ENCODE measurements around the gene TANC2.

The TANC2 gene

DNA sequence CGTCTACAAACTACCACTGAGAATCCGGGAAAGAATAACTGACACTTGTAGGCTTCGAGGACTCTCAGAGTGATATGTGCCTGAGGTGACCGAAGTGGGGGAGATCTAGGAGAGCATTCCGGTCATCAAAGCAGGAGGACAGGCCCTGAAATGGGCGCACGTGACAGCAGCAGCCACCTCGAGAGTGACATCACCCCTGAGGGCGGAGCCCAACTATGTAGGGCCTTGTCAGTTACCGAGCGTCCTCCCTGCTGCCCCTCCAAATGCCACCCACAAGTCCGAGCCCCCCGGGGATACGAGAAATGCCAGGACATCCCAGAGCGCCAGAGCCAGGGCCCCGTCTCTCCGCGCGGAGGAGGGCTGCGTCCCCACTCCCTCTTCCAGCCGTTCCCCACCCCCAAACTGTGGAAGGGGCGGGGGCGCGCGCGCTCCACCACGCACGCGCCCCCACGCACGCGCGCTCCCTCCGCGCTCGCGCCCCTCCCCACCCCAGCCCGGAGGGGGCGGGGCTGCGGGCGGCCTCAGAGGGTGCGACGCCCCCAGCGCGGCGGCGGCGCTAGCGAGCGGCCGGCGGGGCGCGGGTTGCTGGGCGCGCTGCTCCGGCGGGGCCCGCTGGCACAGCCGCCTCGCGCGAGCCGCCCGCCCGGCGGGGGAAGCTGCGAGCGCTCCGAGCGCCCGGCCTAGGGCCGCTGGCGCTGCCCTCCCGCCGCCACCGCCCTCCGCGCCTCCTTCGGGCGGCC, at the start of gene TANC2:
Gene TANC2, plus strand, starts transcription at position 550 of the 740 bp plus-strand sequence. CDS start 43,325 bp downstream, outside the sequence.
- DNase-seq (ENCODE audit: low spot score) = peak; percentile 90

DNA sequence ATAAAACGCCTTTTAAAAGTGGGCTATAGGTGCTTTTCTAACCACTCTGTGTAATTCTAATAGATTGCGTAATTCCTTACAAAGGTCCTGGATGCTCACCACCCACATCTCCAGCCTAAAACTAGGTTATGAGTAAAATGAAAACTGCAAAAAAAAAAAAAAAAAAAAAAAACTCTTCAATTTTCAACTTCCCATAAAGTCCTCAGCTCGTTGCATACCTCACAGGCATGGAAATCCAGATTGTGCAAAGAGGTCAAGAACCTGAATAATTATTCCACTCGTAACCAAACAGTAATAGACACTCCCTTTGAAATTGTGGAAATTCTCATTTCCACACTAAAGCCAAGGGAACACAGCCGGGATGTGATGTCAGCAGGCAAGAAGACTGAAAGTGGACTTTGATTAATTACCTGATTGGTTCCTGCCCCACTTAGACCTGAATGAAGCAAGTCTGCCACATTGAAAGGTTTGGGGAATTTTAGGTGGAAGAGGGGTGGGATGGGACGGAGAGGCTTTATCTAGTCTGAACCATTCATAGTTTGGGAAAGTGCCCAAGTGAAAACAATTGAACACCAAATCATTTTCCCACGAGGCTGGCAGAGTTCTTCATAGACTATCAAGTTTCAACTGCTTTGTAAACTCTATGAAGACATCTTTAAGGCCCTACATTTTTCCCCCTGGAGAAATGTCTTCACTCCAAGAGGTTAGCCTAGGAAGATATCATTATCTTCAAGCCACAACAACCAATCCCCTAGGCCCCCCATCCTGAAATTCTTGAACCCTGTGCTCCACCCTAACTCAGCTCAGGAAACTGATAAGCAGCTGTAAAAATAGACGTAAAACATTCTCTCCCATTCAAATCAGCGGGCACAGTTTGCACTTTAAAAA, 49.1 kb upstream of the TANC2 start:
- DNase-seq (ENCODE audit: low spot score) = no peak

DNA sequence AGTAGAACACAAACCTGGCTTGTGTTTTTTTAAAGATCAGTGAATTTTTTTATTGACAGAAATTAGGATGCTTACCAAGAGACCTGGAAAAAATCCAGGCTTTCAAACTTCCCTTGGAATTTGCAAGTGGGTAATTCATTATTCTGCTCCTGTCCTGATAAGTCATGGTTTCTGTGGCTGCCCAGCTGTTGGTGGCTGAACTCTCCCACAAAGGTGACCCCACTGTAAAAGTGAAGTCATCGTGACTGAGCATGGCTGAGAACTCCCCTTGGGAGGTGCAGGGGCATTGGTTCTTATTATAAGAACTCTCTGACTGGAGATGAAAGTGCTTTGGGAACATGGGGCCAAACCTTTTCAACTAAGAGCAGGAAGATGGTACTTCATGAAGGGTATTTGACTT, 46.6 kb upstream of the TANC2 start:
- DNase-seq (ENCODE audit: low spot score) = no peak

DNA sequence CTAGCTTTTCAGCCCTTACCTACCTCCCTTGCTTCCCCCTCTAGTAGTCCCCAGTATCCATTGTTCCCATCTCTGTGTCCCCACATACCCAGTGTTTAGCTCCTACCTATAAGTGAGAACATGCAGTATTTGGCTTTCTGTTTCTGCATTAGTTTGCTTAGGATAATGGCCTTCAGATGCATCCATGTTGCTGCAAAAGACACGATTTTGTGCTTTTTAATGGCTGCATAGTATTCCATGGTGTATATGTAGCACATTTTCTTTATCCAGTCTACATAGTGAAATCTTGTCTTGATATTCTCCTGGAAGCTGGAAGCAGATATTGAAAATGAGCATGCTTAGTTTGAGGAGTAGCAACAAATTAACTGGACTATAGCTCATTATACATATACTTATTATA, 45.7 kb upstream of the TANC2 start:
- no peak for DNase-seq (ENCODE audit: low spot score)

DNA sequence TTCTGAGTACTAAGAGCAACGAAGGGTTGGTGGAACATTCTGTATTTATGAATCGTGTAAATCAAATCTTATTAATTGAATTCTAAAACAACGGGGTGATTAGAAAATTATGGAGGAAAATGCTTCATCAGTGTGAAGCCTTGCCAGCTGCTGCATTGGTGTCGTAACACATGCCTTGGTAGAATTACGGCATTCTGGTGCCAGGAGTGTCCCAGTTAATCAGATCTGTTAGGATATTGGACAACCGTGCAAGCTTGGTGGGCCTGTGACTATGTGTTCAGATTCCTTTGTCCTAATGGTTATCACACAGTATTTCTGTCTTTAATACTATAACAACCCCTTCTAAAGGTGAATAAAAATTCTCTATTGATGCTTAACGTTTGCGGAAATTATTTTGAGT, 44.2 kb upstream of the TANC2 start:
- no peak for DNase-seq (ENCODE audit: low spot score)

DNA sequence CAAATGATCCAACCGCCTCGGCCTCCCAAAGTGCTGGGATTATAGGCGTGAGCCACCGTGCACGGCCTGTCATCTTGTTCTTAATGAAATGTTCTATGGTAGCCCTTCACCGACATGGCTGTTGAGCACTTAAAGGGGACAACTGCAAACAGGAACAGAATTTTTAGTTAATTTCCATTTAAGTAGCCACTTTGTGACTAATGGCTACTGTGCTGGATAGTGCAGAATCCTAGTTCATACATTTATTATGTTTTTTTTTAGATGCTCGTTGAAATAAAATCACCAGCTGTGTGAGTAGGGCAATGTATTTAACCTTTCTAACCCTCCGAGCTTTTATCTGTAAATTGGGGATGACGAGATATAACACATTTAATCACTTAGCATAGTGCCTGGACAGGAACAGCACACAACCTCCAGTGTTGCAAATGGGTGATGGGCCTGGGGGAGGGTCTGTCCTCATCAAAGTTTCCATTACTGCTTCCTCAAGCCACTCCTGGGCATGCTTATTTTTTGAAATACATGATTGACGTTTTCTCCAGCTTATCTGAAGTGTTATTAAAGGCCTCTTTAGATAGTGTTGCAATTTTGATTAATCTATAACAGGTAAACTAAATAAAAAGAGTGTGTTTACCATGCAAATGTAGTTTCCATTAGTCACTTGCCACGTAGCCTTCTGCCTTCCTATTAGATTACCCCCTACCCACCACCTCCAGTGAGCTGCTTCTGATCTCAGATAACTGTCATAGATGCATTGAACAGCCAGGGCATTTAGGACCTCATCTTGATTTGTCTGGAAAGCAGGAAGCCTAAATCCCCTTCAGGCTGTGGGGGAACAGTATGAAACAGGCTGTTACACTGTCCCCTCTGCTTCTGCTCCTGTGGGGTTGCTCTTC, 42.5 kb upstream of the TANC2 start:
- DNase-seq (ENCODE audit: low spot score) = no peak

DNA sequence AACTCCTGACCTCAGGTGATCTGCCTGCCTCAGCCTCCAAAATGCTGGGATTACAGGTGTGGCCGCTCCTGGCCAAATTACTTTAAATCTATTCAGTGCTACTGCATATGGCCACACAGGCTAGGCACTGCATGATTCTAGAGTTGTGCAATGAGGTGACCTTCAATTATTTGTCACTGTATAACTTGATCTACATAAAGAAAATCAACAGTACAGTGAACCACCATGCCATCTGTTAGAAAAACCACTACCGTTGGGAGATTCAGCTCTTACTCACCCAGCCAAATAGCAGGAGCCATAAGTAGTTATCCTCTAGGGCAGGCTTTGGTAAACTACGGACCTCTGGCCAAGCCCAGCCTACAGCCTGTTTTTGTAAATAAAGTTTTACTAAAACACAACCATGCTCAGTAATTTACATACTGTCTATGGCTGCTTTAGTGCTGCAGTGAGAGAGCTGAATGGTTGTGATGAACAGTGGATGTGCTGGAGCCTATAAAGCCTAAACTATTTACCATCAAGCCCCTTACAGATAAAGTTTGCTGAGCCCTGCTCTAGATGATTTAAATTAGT, 40.7 kb upstream of the TANC2 start:
- DNase-seq (ENCODE audit: low spot score) = no peak

DNA sequence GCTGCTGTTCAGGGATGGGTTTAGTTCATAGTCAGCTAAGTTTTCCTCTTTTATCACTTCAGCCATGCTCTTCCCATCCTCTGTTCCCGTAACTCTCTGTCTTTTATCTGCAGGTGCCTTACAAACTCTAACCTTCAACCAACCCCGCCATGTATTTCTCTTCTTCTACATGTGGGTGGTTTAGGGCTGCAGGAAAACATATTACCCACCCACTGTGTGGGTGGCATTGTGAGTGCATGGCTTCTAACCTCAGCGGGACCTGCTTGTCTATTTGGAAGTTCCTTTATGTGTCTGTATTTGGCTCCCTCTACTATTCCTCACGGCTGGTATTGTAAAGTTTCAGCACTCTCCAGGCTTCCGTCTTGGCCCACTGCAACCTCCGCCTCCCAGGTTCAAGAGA, 39.0 kb upstream of the TANC2 start:
- DNase-seq (ENCODE audit: low spot score) = no peak

DNA sequence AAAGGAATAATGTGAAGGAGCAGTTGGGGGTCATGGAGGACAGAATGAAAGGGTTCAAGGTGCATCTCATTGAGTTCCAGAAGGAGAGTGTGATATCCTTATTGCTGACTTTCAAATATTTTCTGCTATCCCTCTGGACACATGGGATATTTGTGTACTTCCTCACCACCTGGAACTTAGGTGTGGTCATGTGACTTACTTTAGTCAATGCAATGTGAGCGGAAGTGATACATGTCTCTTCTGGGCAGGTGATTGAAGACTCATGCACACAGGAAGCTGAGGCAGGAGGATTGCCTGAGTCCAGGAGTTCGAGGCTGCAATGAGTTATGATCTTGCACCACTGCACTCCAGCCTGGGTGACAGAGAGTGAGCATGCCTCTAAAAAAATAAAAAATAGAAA, 36.7 kb upstream of the TANC2 start:
- no peak for DNase-seq (ENCODE audit: low spot score)

DNA sequence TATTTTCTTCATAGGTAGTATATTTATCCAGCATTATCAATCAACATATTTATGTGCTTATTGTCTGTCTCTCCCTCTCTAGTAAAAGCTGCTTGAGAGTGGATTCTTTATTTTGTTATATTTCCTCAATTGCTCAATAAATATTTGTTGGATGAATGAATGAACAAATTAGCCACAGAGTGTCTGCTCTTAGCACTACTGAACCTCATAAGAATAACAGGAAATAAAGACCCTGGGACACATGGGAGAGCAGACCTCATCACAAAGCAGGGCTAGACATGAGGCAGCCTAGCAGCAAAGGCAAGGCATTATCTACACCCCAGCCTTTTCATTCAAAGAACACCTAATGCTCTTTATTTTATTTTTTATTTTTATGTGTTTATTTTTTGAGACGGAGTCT, 34.9 kb upstream of the TANC2 start:
- DNase-seq (ENCODE audit: low spot score) = no peak

DNA sequence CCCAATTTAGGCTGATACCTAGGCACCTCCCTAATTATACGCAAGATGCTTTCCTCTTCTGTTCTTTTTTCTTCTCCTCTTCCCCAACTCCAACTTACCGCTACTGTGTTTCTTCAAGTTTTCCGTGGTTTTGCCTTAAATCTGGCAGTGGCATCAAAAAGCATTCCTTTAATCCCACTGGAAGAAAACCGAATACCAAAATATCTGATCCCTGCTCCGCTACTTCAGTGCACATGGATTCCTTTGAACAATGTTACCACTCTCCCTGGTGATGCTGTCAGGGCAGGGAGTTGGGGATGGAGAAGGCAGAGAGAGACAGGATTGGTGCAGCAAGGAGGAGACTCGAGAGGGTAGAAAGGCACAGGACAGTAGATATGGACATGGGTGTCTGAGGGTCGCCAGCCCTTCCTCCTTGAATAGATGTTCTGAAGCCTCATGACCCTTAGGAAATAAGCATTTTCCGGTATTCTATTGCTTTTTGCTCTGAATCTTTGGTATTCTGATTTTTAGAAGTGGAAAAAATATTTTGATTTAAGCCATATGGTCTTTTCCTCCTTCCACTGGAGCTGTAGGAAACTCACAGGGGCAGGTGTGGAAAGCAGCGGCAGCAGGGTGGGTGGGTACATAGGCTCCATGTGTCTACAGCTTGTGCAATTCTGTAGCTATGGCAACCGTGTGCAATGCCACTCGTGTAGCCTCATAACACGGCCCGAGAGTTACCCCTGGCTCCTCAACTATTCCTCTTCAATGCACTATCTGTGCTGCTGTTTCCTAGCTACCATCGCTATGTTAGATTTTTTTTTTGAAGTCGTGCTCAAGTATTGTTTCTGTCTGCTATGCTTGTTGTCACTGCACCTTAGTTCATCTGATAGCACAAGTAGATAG, 32.3 kb upstream of the TANC2 start:
- DNase-seq (ENCODE audit: low spot score) = no peak

DNA sequence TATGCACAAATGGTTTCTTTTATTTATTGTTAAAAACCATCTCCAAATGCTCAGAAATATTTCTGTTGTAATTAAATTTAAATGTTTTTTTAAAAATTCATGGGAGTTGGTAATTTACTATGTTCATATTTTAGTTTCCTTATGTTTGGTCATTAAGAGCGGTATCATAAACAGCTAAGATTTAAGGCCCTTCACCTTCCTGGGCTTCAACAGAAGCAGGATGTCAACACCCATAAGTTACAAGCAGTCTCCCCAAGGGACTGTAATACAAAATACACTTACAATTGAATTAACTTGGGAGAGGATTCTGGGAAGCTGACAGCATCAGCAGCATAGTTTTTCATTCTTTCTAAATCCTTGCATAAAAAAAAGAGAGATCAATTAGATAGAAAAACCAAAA, 30.9 kb upstream of the TANC2 start:
- DNase-seq (ENCODE audit: low spot score) = no peak

DNA sequence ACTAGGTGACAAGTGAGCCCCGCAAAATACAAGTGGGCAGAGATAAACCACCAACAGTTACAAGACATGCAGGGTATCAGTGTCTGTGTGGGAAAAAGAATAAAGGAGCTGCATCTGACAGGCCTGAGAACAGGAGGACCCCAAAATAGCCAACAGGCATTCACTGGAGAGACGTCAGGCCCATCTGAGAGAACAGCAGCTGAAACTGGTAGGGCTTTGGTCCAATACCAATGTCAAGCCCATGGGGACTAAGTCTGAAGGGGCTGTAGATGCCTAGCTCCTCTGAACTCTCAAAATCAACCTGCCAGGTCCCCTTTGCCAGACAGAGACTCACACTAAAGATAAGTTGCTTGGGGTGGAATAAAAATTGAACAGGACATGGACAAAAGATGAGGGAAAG, 30.5 kb upstream of the TANC2 start:
- no peak for DNase-seq (ENCODE audit: low spot score)

DNA sequence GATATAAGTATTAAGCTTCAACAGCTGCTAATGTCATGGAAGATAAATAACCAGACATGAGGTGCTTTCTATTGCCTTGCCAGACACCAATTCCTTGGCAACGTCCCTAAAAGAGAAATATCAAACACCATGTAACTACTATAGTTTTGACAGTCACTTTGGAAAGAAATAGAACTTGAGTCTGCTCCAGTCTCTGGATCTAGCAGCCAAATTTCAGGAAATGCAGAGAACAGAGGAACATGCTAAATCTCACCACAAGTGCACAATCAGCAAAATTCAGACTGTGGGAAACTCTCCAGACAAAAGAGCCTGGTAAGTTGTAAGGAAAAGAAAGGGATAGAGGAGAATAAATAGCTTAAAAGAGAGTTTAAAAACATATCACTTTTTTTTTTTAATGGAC, 28.4 kb upstream of the TANC2 start:
- DNase-seq (ENCODE audit: low spot score) = no peak

DNA sequence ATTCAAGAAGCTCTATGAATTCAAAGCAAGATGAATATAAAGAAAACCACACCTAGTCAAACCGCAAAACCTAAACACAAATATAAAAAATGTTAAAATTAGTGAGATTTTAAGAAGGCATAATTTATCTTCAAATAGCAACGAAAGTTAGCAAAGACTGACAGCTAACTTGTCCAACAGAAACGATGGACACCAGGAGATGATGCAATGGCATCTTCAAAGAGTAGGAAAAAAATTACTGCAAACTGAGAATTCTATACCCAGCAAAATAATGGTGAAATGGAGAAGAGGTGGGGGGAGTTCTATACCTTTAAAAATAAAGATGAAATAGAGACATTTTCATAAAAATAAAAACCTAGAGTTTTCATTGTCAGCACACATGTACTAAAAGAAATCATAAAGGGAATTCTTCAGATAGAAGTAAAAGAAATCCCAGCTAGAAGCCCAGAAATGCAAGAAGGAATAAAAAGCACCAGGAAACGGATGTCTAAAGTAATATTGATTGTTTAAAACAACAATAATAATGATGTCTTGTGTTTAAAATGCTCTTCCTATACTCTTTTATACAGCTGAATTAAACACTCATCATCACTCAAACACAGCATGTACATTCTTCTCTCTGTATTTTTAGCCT, 24.6 kb upstream of the TANC2 start:
- no peak for DNase-seq (ENCODE audit: low spot score)

DNA sequence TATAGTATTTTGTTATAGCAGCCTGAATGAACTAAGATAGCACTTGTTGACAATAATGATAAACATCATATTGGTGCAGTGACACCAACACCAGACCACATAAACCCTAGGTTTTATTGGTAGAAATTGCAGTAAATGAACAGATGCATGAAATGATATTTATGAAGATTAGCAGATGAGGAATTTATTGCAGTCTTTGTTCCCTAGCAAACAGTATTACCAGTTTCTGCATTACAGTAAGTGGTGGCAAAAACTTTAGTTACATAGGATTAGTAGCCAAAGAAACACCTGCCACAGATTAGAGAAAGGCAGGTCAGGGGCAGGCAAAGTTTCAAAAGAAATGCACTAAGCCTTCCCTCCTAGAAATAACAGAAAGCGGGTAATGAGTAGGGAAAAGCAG, 17.7 kb upstream of the TANC2 start:
- no peak for DNase-seq (ENCODE audit: low spot score)

DNA sequence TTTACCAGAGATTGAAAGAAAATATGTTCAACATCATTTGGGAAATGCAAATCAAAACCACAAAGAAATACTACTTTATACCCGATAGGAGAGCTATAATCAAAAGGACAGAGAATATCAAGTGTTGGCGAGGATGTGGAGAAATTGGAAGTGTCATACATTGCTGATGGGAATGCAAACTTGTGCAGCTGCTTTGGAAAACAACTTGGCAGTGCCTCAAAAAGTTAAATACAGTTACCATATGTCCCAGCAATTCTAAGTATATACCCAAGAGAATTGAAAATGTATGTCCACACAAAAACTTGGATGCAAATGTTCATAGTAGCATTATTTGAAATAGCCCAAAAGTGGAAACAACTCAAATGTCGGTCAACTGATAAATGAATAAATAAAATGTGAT, 17.0 kb upstream of the TANC2 start:
- DNase-seq (ENCODE audit: low spot score) = no peak

DNA sequence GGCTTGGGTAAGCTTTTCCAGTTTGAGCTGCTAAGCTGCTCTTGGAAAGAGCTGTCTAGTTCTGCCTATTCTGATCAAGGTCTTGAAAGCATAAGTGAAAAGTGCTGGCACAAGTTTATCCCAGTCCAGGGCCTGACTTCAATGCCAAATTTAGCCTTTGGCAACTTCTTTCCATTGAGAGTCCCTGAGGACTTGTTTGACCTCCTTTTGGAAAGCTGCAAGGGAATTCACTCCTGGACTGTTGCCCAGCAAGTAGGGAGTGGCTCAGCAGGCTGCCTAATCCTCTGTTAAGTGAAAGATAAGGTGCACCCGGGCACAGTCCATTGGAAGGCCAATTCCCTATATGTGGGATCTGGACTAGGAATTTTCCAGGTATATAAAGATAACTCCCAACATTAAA, 16.0 kb upstream of the TANC2 start:
- no peak for DNase-seq (ENCODE audit: low spot score)

DNA sequence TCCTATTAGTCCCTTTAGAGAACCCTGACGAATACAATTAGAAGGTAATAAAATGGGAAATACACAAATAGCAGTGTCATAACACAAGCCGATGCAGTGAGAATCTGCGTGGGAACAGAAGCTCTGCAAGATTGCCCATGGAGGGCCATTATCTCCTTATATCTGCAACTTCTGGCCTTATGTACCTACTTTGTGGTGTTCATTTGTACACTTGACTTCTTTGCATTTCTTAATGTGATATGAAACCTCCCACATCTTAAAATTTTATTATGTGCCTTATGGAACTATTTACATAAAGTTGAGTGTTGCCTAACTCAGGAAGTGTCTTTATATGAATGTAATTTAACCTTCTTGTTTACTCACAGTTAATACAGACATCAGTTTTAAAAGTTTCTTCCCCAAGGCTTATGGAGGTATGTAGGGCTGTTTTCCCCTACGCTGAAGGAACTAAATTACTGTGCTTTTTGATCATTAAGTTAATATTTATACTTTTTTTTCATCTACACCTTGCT, 10.1 kb upstream of the TANC2 start:
- DNase-seq (ENCODE audit: low spot score) = no peak

DNA sequence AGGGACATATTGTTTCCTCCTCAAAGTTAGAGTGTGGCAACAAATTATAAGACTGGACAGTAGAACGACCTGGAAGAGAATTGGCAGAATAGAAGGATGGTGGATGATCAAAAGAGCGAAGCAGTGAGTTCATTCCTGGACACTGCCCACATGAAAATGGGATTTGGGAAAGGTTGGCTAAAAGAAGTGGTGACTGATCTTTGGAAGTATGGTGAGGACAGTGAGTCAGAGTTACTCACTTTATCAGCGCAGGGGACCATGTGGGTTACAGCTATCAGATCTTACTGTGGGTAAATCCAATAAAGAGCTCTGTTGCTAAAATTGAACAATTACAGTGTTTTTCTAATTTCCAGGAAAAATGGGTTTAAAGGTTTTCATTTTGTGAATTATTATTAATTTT, 2.7 kb upstream of the TANC2 start:
- no peak for DNase-seq (ENCODE audit: low spot score)
